G401.6 (cell line): Measurements from ENCODE around the gene SEMA3B.
"Not testable (repeated sequence)": the region's sequence is repeated elsewhere in the genome, so short reads cannot be mapped to it uniquely, and the experiment has no call there.

Source experiments
- FAIRE-seq: peaks from 2 replicates; lab custom pipeline; 2012; peaks lifted over from hg19 to GRCh38; lab: Jason Lieb, UNC

The SEMA3B gene

GRCh38 chr3:50274371-50275104 lies 5.6 kb downstream of the SEMA3B start:
- FAIRE-seq: peak; percentile 11

GRCh38 chr3:50275141-50275995 lies 6.4 kb downstream of the SEMA3B start:
- FAIRE-seq: no peak

- no peak for FAIRE-seq
Observed at GRCh38 chr3:50275996-50276761, 7.2 kb downstream of the SEMA3B start.

GRCh38 chr3:50276762-50277101 lies 7.8 kb downstream of the SEMA3B start:
- no peak for FAIRE-seq

- FAIRE-seq: no peak
Observed at GRCh38 chr3:50278123-50278879, 9.4 kb downstream of the SEMA3B start.

DNA sequence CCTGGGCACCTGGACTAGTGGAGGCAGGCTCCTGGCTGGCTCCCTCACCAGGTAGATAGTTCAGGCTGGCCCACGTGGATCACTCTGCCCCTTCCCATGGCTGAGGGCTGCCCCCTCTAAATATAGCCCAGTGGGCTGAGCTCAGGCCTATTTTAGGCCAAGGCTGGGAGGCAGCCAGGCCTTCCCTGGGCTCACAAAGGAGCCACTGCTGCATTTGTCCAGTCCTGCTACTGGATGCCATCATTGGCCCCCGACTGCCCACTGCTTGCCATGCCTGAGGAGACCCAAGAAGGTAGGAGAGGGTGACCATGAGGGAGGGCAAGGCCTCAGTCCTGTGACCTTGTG lies 9.9 kb downstream of the SEMA3B start, which contains the start of gene LSMEM2:
LSMEM2 (plus strand) TSS at position 208 of the 345 bp plus-strand sequence; CDS start at position 235, 27 bp downstream.
- FAIRE-seq: no peak

- no peak for FAIRE-seq
Observed at GRCh38 chr3:50279255-50280016, 10.5 kb downstream of the SEMA3B start.

DNA sequence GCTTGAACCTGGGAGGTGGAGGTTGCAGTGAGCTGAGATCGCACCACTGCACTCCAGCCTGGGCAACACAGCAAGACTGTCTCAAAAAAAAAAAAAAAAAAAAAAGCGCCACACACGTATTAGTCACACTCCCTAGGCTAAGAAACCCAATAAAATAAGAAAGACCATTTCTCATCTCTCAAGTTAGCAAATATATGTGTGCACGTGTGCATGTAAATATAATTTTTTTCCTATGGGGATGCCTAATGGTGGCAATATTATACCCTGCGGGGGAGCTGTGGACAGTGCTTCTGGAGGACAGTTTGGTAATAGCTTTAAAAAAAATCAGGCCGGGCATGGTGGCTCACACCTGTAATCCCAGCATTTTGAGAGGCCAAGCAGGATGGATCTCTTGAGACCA lies 15.2 kb downstream of the SEMA3B start:
- FAIRE-seq: not testable (repeated sequence)

DNA sequence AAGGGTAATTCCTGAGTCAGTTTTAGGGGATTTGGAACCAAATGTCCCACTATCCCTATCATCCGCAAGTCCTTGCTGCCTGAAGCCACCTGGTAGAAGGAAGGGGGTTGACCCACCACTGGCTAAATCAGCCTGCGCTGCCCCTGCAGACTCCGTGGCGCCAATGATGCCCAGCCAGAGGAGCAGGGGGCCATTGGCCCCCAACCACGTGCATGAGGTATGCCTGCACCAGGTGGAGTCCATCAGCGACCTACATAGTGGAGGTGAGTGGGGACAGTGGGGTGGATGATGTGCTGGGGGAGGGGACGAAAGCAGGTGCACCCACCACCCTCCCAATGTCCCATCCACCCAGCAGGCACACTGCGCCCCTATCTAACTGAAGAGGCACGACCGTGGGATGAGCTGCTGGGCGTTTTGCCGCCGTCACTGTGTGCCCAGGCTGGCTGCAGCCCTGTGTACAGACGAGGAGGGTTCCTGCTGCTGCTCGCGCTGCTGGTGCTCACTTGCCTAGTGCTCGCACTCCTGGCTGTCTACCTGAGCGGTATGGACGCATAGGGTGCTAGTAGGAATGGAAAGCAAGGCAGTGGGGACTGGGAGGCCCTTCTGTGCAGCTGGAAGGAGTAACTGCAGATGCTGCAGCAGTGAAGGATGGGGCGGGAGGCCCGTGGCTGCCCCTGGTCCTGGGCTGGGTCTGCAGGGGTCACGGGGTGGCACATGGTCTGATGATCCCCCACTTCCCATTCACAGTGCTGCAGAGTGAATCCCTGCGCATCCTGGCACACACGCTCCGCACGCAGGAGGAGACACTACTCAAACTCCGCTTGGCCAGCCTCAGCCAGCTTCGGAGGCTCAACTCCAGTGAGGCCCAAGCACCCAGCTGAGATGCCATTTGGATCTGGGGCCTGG lies 17.6 kb downstream of the SEMA3B start:
- FAIRE-seq: no peak

GRCh38 chr3:50287262-50287661 lies 18.3 kb downstream of the SEMA3B start:
- no peak for FAIRE-seq

DNA sequence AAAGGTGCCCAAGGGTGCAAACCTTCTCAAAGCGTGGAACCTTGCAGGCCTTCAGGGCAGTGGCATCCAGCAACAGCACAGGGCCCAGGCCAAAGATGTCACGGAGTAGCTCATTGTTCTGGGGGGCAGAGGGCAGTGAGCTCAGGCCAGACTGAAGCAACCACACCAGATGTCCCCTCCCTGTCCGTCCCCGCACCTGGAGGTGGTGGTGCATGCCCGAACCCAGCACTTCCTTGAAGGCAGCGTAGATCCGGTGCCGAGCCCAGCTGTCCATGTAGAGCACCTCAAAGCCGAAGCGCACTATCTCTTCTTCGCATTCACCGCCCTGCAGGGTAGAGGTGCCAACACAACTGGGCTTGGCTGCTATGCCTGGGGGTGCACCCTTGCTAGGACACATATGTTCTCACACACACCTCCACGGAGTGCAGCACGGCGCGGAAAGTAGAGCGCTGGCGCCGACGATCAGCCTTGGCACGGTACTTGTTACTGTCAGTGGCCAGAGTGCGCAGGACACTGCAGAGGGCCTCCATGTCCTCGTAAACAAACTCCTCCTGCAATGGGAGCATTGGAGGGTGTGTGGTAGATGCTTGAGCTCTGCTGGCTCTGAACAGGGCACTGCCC lies 19.6 kb downstream of the SEMA3B start:
- no peak for FAIRE-seq

DNA sequence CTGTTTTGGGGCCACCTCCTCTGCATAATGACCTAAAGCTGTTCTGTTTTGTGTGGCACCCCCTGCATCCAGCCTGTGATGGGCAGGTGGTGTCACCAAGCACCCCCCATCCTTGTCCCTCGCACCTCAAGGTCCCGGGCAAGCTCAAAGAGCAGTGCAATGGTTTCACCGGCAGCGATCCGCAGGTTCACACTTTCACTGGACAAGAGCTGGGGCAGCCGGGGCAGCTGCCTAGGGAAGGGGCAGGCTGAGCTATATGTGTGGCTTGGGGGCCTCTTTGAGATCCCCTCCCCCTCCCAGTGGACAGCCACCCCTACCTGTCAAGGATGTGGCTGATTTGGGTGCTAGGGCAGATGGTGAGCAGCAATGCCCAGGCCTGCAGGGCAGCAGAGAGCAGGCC lies 20.2 kb downstream of the SEMA3B start:
- FAIRE-seq: no peak

GRCh38 chr3:50290161-50290641 lies 21.3 kb downstream of the SEMA3B start:
- FAIRE-seq: no peak

GRCh38 chr3:50292159-50293078 lies 23.5 kb downstream of the SEMA3B start, which contains the start of gene IFRD2:
IFRD2 (minus strand) TSS chr3:50292429; CDS start chr3:50292274, 155 bp downstream.
- peak; percentile 97 for FAIRE-seq

- no peak for FAIRE-seq
Observed at GRCh38 chr3:50293079-50293801, 24.3 kb downstream of the SEMA3B start.

- FAIRE-seq: no peak
Observed at GRCh38 chr3:50294089-50294488, 25.1 kb downstream of the SEMA3B start.

- FAIRE-seq: no peak
Observed at GRCh38 chr3:50294492-50295403, 25.8 kb downstream of the SEMA3B start.
